ENCODE measurements around the gene CDH4. TPM values are rescaled to one million over a fixed set of nuclear protein-coding genes. Genes with fewer than 3 reads are reported as not detected.

CDH4 gene
- total and polyA plus RNA-seq, 2 donors (not counting 3 experiments of a cell fraction or from before 2014, with no cell fraction given) = 0.17 to 0.51 TPM

GRCh38 chr20:61923371-61924166, 671.5 kb downstream of the CDH4 start:
- no peaks in the 10 kb centered on the region for H3K79me2 ChIP-seq (ENCODE audit: control insufficient read depth, insufficient read depth, low read length)
- ChIA-PET POLR2A (no interaction called here), CTCF (no interaction called here)
- TF ChIP-seq JUN (IDR thresholded peaks at IDR 0.05; ENCODE audit: borderline replicate concordance, insufficient read depth, insufficient read length, low read depth) = no peak
- TF ChIP-seq MYC (IDR thresholded peaks at IDR 0.05; ENCODE audit: low read depth, low read length) = no peak
- TF ChIP-seq FOS (IDR thresholded peaks at IDR 0.05; ENCODE audit: borderline replicate concordance, insufficient read depth, low read length) = no peak
- no peak for TF ChIP-seq MAX (IDR thresholded peaks at IDR 0.05; ENCODE audit: insufficient read depth, insufficient read length)
- no peak for TF ChIP-seq POLR2AphosphoS5 (IDR thresholded peaks at IDR 0.05; ENCODE audit: insufficient read depth, low read depth, low read length)
- no peak for TF ChIP-seq POLR2A (IDR thresholded peaks at IDR 0.05; ENCODE audit: low read depth, low read length)
- TF ChIP-seq CTCF (IDR thresholded peaks at IDR 0.05; ENCODE audit: extremely low read depth in 1 of 2, insufficient read depth in 1 of 2, low read depth in 1 of 2, low read length in 2 of 2) = no peak
- no peak for TF ChIP-seq GATA2 (IDR thresholded peaks at IDR 0.05; ENCODE audit: insufficient read depth, insufficient read length, low read depth, low read length)
- no peak for TF ChIP-seq EZH2 (IDR thresholded peaks at IDR 0.05; ENCODE audit: borderline replicate concordance, low read depth, low read length, severe bottlenecking)
- FAIRE-seq (no peak), DNase-seq (ENCODE audit: low read depth, low spot score) (no peak)
- no peaks in the 10 kb centered on the region for H3K36me3 ChIP-seq (ENCODE audit: control insufficient read depth in 2 of 2, extremely low read depth in 1 of 2, insufficient read depth in 2 of 2, low read length in 2 of 2)
- H3K9ac ChIP-seq (replicated peaks; ENCODE audit: extremely low read depth, insufficient read depth, low read length) = no peak overlapping the region
- no peak overlapping the region for H3K4me2 ChIP-seq (ENCODE audit: insufficient read depth, low read length)
- H3K9me3 ChIP-seq (replicated peaks; ENCODE audit: control insufficient read depth, insufficient read depth, low read length) = no peaks in the 10 kb centered on the region
- H3K4me3 ChIP-seq (replicated peaks in 1 of 3; ENCODE audit: insufficient read depth in 1 of 3, low read depth in 1 of 3, low read length in 3 of 3) = no peak overlapping the region
- no peaks in the 10 kb centered on the region for H3K9me1 ChIP-seq (replicated peaks; ENCODE audit: control insufficient read depth, extremely low read depth, insufficient read depth, low read length)
- BruUV-seq (replicated peaks) = no TSS peak
- H3K27ac ChIP-seq (ENCODE audit: insufficient read depth, low read depth, low read length) = no peak overlapping the region
- H3K4me1 ChIP-seq (ENCODE audit: control insufficient read depth, extremely low read depth, insufficient read depth, low read length) = no peaks in the 10 kb centered on the region
- H2AFZ ChIP-seq (ENCODE audit: low read depth, low read length) = no peak overlapping the region
- intact Hi-C loops (cut with micrococcal nuclease) = no loop called here
- dilution Hi-C loops (cut with MboI; ENCODE audit: extremely low pct_ligation_motif_present, low sequenced_read_pairs) = no loop called here
- no peaks in the 10 kb centered on the region for H4K20me1 ChIP-seq (replicated peaks; ENCODE audit: control insufficient read depth, extremely low read depth, insufficient read depth, low read length)
- no peaks in the 10 kb centered on the region for H3K27me3 ChIP-seq (ENCODE audit: control insufficient read depth in 2 of 2, insufficient read depth in 2 of 2, low read length in 2 of 2)

All from endothelial cell of umbilical vein (primary cell).